Mucosa of rectum (tissue), 2 donors: Measurements from ENCODE around the gene ELAPOR1.
"Not testable (repeated sequence)": the region's sequence is repeated elsewhere in the genome, so short reads cannot be mapped to it uniquely, and the experiment has no call there.

Experiments
- H3K27ac ChIP-seq, 2 donors: one replicate each; pipeline ENCODE4 v1.7.0; 2013; ENCODE audit warnings: inconsistent platforms in 2 of 2, low read depth in 2 of 2, low read length in 2 of 2
- H3K27me3 ChIP-seq, 2 donors: one replicate each; pipeline ENCODE4 v1.7.0; 2013; ENCODE audit warnings: low read length in 2 of 2; ENCODE audit not compliant: control insufficient read depth in 2 of 2, insufficient read depth in 2 of 2
- H3K36me3 ChIP-seq, 2 donors: one replicate each; pipeline ENCODE4 v1.7.0; 2013; ENCODE audit warnings: low read length in 2 of 2; ENCODE audit not compliant: control insufficient read depth in 2 of 2, insufficient read depth in 2 of 2
- H3K4me1 ChIP-seq, 2 donors: one replicate each; pipeline ENCODE4 v1.7.0; 2013; ENCODE audit warnings: low read length in 2 of 2, mild to moderate bottlenecking in 1 of 2; ENCODE audit not compliant: control insufficient read depth in 2 of 2, insufficient read depth in 2 of 2
- H3K4me3 ChIP-seq, 2 donors: one replicate each; pipeline ENCODE4 v1.7.0; 2013; ENCODE audit warnings: low read length in 2 of 2
- H3K9ac ChIP-seq, 2 donors: one replicate each; pipeline ENCODE4 v1.7.0; 2013; ENCODE audit warnings: low read length in 2 of 2, low read depth in 1 of 2, mild to moderate bottlenecking in 1 of 2
- H3K9me3 ChIP-seq, 2 donors: one replicate each; pipeline ENCODE4 v1.7.0; 2013; ENCODE audit warnings: low read length in 2 of 2; ENCODE audit not compliant: control insufficient read depth in 2 of 2
- donor health status: healthy.
- donor health status: Normal muscosa, but diverticular disease.

Gene ELAPOR1

GRCh38 chr1:109134423-109134822, 20.5 kb downstream of the ELAPOR1 start:
- Histone ChIP-seq H3K9me3 (no peaks in the 10 kb centered on the region), H3K9ac (peak overlapping the region; percentile 41 to 54), H3K36me3 (no peaks in the 10 kb centered on the region), H3K4me1 (peaks cover 29 to 54% of the 10 kb centered on the region in 2 donors), H3K27me3 (no peaks in the 10 kb centered on the region), H3K27ac (peak overlapping the region; percentile 87 to 89), H3K4me3 (peak overlapping the region; percentile 37 to 56)

- H3K9me3 ChIP-seq: no peaks in the 10 kb centered on the region
- H3K27me3 ChIP-seq: no peaks in the 10 kb centered on the region
- H3K4me3 ChIP-seq: peak overlapping the region in 1 of 2 donors; percentile 12
- H3K4me1 ChIP-seq: peaks cover 29 to 54% of the 10 kb centered on the region in 2 donors
- no peaks in the 10 kb centered on the region for H3K36me3 ChIP-seq
- H3K27ac ChIP-seq: peak overlapping the region; percentile 87 to 89
- H3K9ac ChIP-seq: peak overlapping the region in 1 of 2 donors; percentile 37
These were observed 22.0 kb downstream of the ELAPOR1 start for GRCh38 chr1:109135940-109136339.

- H3K27ac ChIP-seq: peak overlapping the region; percentile 87 to 89
- H3K9me3 ChIP-seq: no peaks in the 10 kb centered on the region
- peak overlapping the region in 1 of 2 donors; percentile 52 for H3K9ac ChIP-seq
- no peaks in the 10 kb centered on the region for H3K36me3 ChIP-seq
- H3K4me3 ChIP-seq: peak overlapping the region in 1 of 2 donors; percentile 28
- peaks cover 29 to 54% of the 10 kb centered on the region in 2 donors for H3K4me1 ChIP-seq
- H3K27me3 ChIP-seq: no peaks in the 10 kb centered on the region
These were observed 22.9 kb downstream of the ELAPOR1 start for GRCh38 chr1:109136766-109137165.

GRCh38 chr1:109137958-109138357, 24.0 kb downstream of the ELAPOR1 start:
- Histone ChIP-seq H3K4me3 (peak overlapping the region in 1 of 2 donors; percentile 23), H3K27ac (peak overlapping the region; percentile 83 to 86), H3K4me1 (peaks cover 29 to 56% of the 10 kb centered on the region in 2 donors), H3K9me3 (no peaks in the 10 kb centered on the region), H3K27me3 (no peaks in the 10 kb centered on the region), H3K9ac (peak overlapping the region; percentile 32 to 51), H3K36me3 (no peaks in the 10 kb centered on the region)

GRCh38 chr1:109138358-109138757, 24.4 kb downstream of the ELAPOR1 start:
- H3K9ac ChIP-seq: peak overlapping the region in 1 of 2 donors; percentile 51

GRCh38 chr1:109140392-109140791, 26.5 kb downstream of the ELAPOR1 start:
- Histone ChIP-seq H3K36me3 (no peaks in the 10 kb centered on the region), H3K4me3 (no peak overlapping the region), H3K4me1 (peaks cover 16 to 33% of the 10 kb centered on the region in 2 donors), H3K27ac (no peak overlapping the region), H3K9ac (peak overlapping the region in 1 of 2 donors; percentile 25), H3K9me3 (no peaks in the 10 kb centered on the region), H3K27me3 (no peaks in the 10 kb centered on the region)

More at GRCh38 chr1:109138358-109138757, 24.4 kb downstream of the ELAPOR1 start:
- no peaks in the 10 kb centered on the region for H3K9me3 ChIP-seq
- peak overlapping the region; percentile 83 to 86 for H3K27ac ChIP-seq
- H3K27me3 ChIP-seq: no peaks in the 10 kb centered on the region
- no peaks in the 10 kb centered on the region for H3K36me3 ChIP-seq
- peak overlapping the region; percentile 17 to 23 for H3K4me3 ChIP-seq
- peaks cover 29 to 52% of the 10 kb centered on the region in 2 donors for H3K4me1 ChIP-seq

- H3K36me3 ChIP-seq: no peaks in the 10 kb centered on the region
- no peak overlapping the region for H3K4me3 ChIP-seq
These were observed 28.3 kb downstream of the ELAPOR1 start for GRCh38 chr1:109142260-109142659.

GRCh38 chr1:109142725-109143124, 28.8 kb downstream of the ELAPOR1 start:
- not testable (repeated sequence) for H3K9me3 ChIP-seq, H3K27me3 ChIP-seq, H3K36me3 ChIP-seq, H3K4me3 ChIP-seq, H3K27ac ChIP-seq
- peak overlapping the region in 1 of 2 donors; percentile 7 for H3K9ac ChIP-seq
- peaks cover 4 to 20% of the 10 kb centered on the region in 2 donors for H3K4me1 ChIP-seq

More at GRCh38 chr1:109142260-109142659, 28.3 kb downstream of the ELAPOR1 start:
- no peaks in the 10 kb centered on the region for H3K9me3 ChIP-seq
- H3K27me3 ChIP-seq: no peaks in the 10 kb centered on the region
- H3K27ac ChIP-seq: no peak overlapping the region
- peak overlapping the region in 1 of 2 donors; percentile 7 for H3K9ac ChIP-seq
- peaks cover 4 to 20% of the 10 kb centered on the region in 2 donors for H3K4me1 ChIP-seq

GRCh38 chr1:109148987-109149561, 35.2 kb downstream of the ELAPOR1 start:
- Histone ChIP-seq H3K27ac (peak overlapping the region; percentile 40 to 55), H3K4me3 (no peak overlapping the region), H3K9me3 (no peaks in the 10 kb centered on the region), H3K4me1 (peaks cover 13 to 25% of the 10 kb centered on the region in 2 donors), H3K36me3 (no peaks in the 10 kb centered on the region), H3K9ac (no peak overlapping the region), H3K27me3 (no peaks in the 10 kb centered on the region)

- Histone ChIP-seq H3K9ac (peak overlapping the region in 1 of 2 donors; percentile 7), H3K27ac (peak overlapping the region; percentile 13 to 40), H3K4me1 (peaks cover 13 to 25% of the 10 kb centered on the region in 2 donors), H3K9me3 (no peaks in the 10 kb centered on the region), H3K27me3 (no peaks in the 10 kb centered on the region), H3K4me3 (no peak overlapping the region), H3K36me3 (no peaks in the 10 kb centered on the region)
These were observed 36.1 kb downstream of the ELAPOR1 start for GRCh38 chr1:109149874-109150601.
